ENCODE data around the gene REG1B. TPM values are rescaled to one million over a fixed set of nuclear protein-coding genes. Genes with fewer than 3 reads are reported as not detected.

The REG1B gene
- total RNA-seq, 2 experiments from 2014 or later = not detected

GRCh38 chr2:79105259-79105658 is 17.5 kb upstream of the REG1B start:
- ChIA-PET CTCF (no interaction called here), POLR2A (no interaction called here)
- no peak overlapping the region for H3K27ac Mint-ChIP-seq
- H3K4me1 Mint-ChIP-seq (ENCODE audit: low read depth) = no peaks in the 10 kb centered on the region
- H3K27me3 Mint-ChIP-seq (ENCODE audit: low read depth) = no peaks in the 10 kb centered on the region
- H3K4me3 Mint-ChIP-seq = no peak overlapping the region
- DNase-seq (no peak), ATAC-seq (no peak)
- H3K36me3 Mint-ChIP-seq (ENCODE audit: low read depth) = no peaks in the 10 kb centered on the region
- H3K9me3 Mint-ChIP-seq (ENCODE audit: insufficient read depth) = peaks cover 7% of the 10 kb centered on the region

- DNase-seq = no peak
- H3K27me3 Mint-ChIP-seq (ENCODE audit: low read depth) = no peaks in the 10 kb centered on the region
- H3K36me3 Mint-ChIP-seq (ENCODE audit: low read depth) = no peaks in the 10 kb centered on the region
- POLR2A ChIA-PET = no interaction called here
- no peak overlapping the region for H3K27ac Mint-ChIP-seq
- CTCF ChIA-PET = no interaction called here
- H3K4me3 Mint-ChIP-seq = no peak overlapping the region
- no peak for ATAC-seq
- no peaks in the 10 kb centered on the region for H3K4me1 Mint-ChIP-seq (ENCODE audit: low read depth)
- peaks cover 8% of the 10 kb centered on the region for H3K9me3 Mint-ChIP-seq (ENCODE audit: insufficient read depth)
Observed at GRCh38 chr2:79103214-79103613, 15.4 kb upstream of the REG1B start.

GRCh38 chr2:79101024-79101423 is 13.2 kb upstream of the REG1B start:
- H3K36me3 Mint-ChIP-seq (ENCODE audit: low read depth) = no peaks in the 10 kb centered on the region
- H3K4me3 Mint-ChIP-seq = no peak overlapping the region
- DNase-seq (no peak), ATAC-seq (no peak)
- peaks cover 18% of the 10 kb centered on the region for H3K9me3 Mint-ChIP-seq (ENCODE audit: insufficient read depth)
- ChIA-PET POLR2A (no interaction called here), CTCF (no interaction called here)
- H3K27ac Mint-ChIP-seq = no peak overlapping the region
- no peaks in the 10 kb centered on the region for H3K27me3 Mint-ChIP-seq (ENCODE audit: low read depth)
- no peaks in the 10 kb centered on the region for H3K4me1 Mint-ChIP-seq (ENCODE audit: low read depth)

- no peak for DNase-seq
- ATAC-seq = no peak
- Mint-ChIP-seq H3K9me3 (ENCODE audit: insufficient read depth) (peaks cover 18% of the 10 kb centered on the region), H3K4me1 (ENCODE audit: low read depth) (no peaks in the 10 kb centered on the region), H3K27ac (no peak overlapping the region), H3K4me3 (no peak overlapping the region), H3K27me3 (ENCODE audit: low read depth) (no peaks in the 10 kb centered on the region), H3K36me3 (ENCODE audit: low read depth) (no peaks in the 10 kb centered on the region)
- CTCF ChIA-PET = no interaction called here
- POLR2A ChIA-PET = no interaction called here
Observed at GRCh38 chr2:79100285-79100684, 12.5 kb upstream of the REG1B start.

GRCh38 chr2:79099140-79099686 is 11.4 kb upstream of the REG1B start:
- DNase-seq (no peak), ATAC-seq (no peak)
- H3K36me3 Mint-ChIP-seq (ENCODE audit: low read depth) = no peaks in the 10 kb centered on the region
- no peak overlapping the region for H3K27ac Mint-ChIP-seq
- H3K9me3 Mint-ChIP-seq (ENCODE audit: insufficient read depth) = peaks cover 15% of the 10 kb centered on the region
- H3K27me3 Mint-ChIP-seq (ENCODE audit: low read depth) = no peaks in the 10 kb centered on the region
- no peak overlapping the region for H3K4me3 Mint-ChIP-seq
- ChIA-PET POLR2A (no interaction called here), CTCF (no interaction called here)
- no peaks in the 10 kb centered on the region for H3K4me1 Mint-ChIP-seq (ENCODE audit: low read depth)

- Mint-ChIP-seq H3K27ac (no peak overlapping the region), H3K4me3 (no peak overlapping the region), H3K9me3 (ENCODE audit: insufficient read depth) (peaks cover 15% of the 10 kb centered on the region), H3K36me3 (ENCODE audit: low read depth) (no peaks in the 10 kb centered on the region), H3K27me3 (ENCODE audit: low read depth) (no peaks in the 10 kb centered on the region), H3K4me1 (ENCODE audit: low read depth) (no peaks in the 10 kb centered on the region)
- no peak for DNase-seq
- ChIA-PET POLR2A (no interaction called here), CTCF (no interaction called here)
- ATAC-seq = no peak
Observed at GRCh38 chr2:79097843-79098242, 10.1 kb upstream of the REG1B start.

GRCh38 chr2:79090693-79091092 is 2.9 kb upstream of the REG1B start:
- Mint-ChIP-seq H3K4me3 (no peak overlapping the region), H3K27me3 (ENCODE audit: low read depth) (no peaks in the 10 kb centered on the region), H3K27ac (no peak overlapping the region), H3K36me3 (ENCODE audit: low read depth) (no peaks in the 10 kb centered on the region), H3K4me1 (ENCODE audit: low read depth) (no peaks in the 10 kb centered on the region), H3K9me3 (ENCODE audit: insufficient read depth) (no peaks in the 10 kb centered on the region)
- ChIA-PET POLR2A (no interaction called here), CTCF (no interaction called here)
- DNase-seq = no peak
- ATAC-seq = no peak

- Mint-ChIP-seq H3K27ac (no peak overlapping the region), H3K27me3 (ENCODE audit: low read depth) (no peaks in the 10 kb centered on the region), H3K36me3 (ENCODE audit: low read depth) (no peaks in the 10 kb centered on the region), H3K4me1 (ENCODE audit: low read depth) (no peaks in the 10 kb centered on the region), H3K4me3 (no peak overlapping the region), H3K9me3 (ENCODE audit: insufficient read depth) (no peaks in the 10 kb centered on the region)
- CTCF ChIA-PET = no interaction called here
- ATAC-seq (no peak), DNase-seq (no peak)
- POLR2A ChIA-PET = no interaction called here
Observed at GRCh38 chr2:79086255-79086654, 1.5 kb downstream of the REG1B start.

GRCh38 chr2:79085382-79085781 is 2.4 kb downstream of the REG1B start:
- DNase-seq (no peak), ATAC-seq (no peak)
- no peaks in the 10 kb centered on the region for H3K36me3 Mint-ChIP-seq (ENCODE audit: low read depth)
- no peaks in the 10 kb centered on the region for H3K27me3 Mint-ChIP-seq (ENCODE audit: low read depth)
- H3K4me3 Mint-ChIP-seq = no peak overlapping the region
- H3K9me3 Mint-ChIP-seq (ENCODE audit: insufficient read depth) = no peaks in the 10 kb centered on the region
- no peak overlapping the region for H3K27ac Mint-ChIP-seq
- ChIA-PET CTCF (no interaction called here), POLR2A (no interaction called here)
- no peaks in the 10 kb centered on the region for H3K4me1 Mint-ChIP-seq (ENCODE audit: low read depth)

- ChIA-PET CTCF (no interaction called here), POLR2A (no interaction called here)
- H3K4me1 Mint-ChIP-seq (ENCODE audit: low read depth) = no peaks in the 10 kb centered on the region
- no peak overlapping the region for H3K27ac Mint-ChIP-seq
- H3K4me3 Mint-ChIP-seq = no peak overlapping the region
- H3K9me3 Mint-ChIP-seq (ENCODE audit: insufficient read depth) = peaks cover 1% of the 10 kb centered on the region
- ATAC-seq (no peak), DNase-seq (no peak)
- H3K36me3 Mint-ChIP-seq (ENCODE audit: low read depth) = no peaks in the 10 kb centered on the region
- no peaks in the 10 kb centered on the region for H3K27me3 Mint-ChIP-seq (ENCODE audit: low read depth)
Observed at GRCh38 chr2:79084495-79085135, 3.2 kb downstream of the REG1B start.

- H3K9me3 Mint-ChIP-seq (ENCODE audit: insufficient read depth) = peaks cover 6% of the 10 kb centered on the region
- POLR2A ChIA-PET = no interaction called here
Observed at GRCh38 chr2:79083597-79084251, 4.1 kb downstream of the REG1B start.

GRCh38 chr2:79082987-79083386 is 4.8 kb downstream of the REG1B start:
- CTCF ChIA-PET = no interaction called here
- Mint-ChIP-seq H3K4me3 (no peak overlapping the region), H3K9me3 (ENCODE audit: insufficient read depth) (peaks cover 6% of the 10 kb centered on the region), H3K27ac (no peak overlapping the region), H3K27me3 (ENCODE audit: low read depth) (no peaks in the 10 kb centered on the region), H3K4me1 (ENCODE audit: low read depth) (no peaks in the 10 kb centered on the region), H3K36me3 (ENCODE audit: low read depth) (no peaks in the 10 kb centered on the region)
- no peak for ATAC-seq
- no peak for DNase-seq
- POLR2A ChIA-PET = no interaction called here

More at GRCh38 chr2:79083597-79084251, 4.1 kb downstream of the REG1B start:
- DNase-seq (no peak), ATAC-seq (no peak)
- no peak overlapping the region for H3K27ac Mint-ChIP-seq
- no peaks in the 10 kb centered on the region for H3K4me1 Mint-ChIP-seq (ENCODE audit: low read depth)
- no peaks in the 10 kb centered on the region for H3K27me3 Mint-ChIP-seq (ENCODE audit: low read depth)
- H3K36me3 Mint-ChIP-seq (ENCODE audit: low read depth) = no peaks in the 10 kb centered on the region
- CTCF ChIA-PET = no interaction called here
- H3K4me3 Mint-ChIP-seq = no peak overlapping the region

- POLR2A ChIA-PET = no interaction called here
- no peak overlapping the region for H3K27ac Mint-ChIP-seq
- no peak for DNase-seq
- H3K9me3 Mint-ChIP-seq (ENCODE audit: insufficient read depth) = no peaks in the 10 kb centered on the region
- no peak for ATAC-seq
- H3K4me3 Mint-ChIP-seq = no peak overlapping the region
- no peaks in the 10 kb centered on the region for H3K4me1 Mint-ChIP-seq (ENCODE audit: low read depth)
- no peaks in the 10 kb centered on the region for H3K27me3 Mint-ChIP-seq (ENCODE audit: low read depth)
- H3K36me3 Mint-ChIP-seq (ENCODE audit: low read depth) = no peaks in the 10 kb centered on the region
- CTCF ChIA-PET = no interaction called here
Observed at GRCh38 chr2:79071078-79071477, 16.7 kb downstream of the REG1B start.

All from activated CD8-positive, alpha-beta T cell treated with anti-CD3 and anti-CD28 coated beads, Interleukin-2, amount 10 ng/mL, durations not matched to agents 7 days and 5 days (primary cell).